ENCODE data around the gene ITPKB. TPM values are rescaled to one million over a fixed set of nuclear protein-coding genes. Genes with fewer than 3 reads are reported as not detected.

The ITPKB gene
- total and polyA plus RNA-seq, 2 experiments from 2014 or later = 0.31 to 5.2 TPM

DNA sequence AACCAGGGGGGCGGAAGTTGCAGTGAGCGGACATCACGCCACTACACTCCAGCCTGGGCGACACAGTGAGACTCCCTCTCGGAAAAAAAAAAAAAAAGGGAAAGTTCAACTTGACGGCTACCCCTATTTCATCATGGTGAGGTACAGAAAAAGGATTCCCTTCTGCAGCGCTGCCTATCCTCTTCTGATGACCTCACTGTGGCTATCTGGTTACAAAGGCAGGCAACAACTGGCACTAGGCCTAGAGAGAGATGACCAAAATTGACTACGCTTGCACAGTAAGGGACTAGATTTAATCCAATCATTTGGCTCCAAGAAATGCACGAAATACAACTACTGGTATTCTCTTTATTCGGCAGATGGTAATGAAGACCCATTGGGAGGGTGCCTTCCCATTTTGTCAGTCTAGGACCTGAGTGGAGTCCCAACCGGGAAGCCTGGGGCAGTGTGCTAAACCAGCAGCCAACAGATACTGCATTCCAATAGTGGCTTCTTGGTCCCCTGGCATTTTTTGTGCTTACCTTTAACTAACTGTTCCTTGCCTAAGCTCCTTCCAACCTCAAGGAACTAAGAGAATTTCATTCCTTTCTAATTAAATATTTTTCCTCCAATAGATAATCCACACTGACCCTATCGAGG is 36.6 kb downstream of the ITPKB start:
- Histone ChIP-seq H3K27me3 (ENCODE audit: insufficient read depth) (no peaks in the 10 kb centered on the region; the same call in 1 of the 2 replicates), H3K4me2 (peak overlapping the region; percentile 79), H3K79me2 (replicated peaks; ENCODE audit: insufficient read depth) (no peaks in the 10 kb centered on the region), H2AFZ (0 out of 2 replicates have a peak overlapping the region, but pooled peaks have one; percentile 81), H3K36me3 (ENCODE audit: insufficient read depth) (no peaks in the 10 kb centered on the region), H3K4me3 (peak overlapping the region; percentile 59), H3K4me1 (ENCODE audit: insufficient read depth) (peaks cover 24% of the 10 kb centered on the region), H4K20me1 (replicated peaks; ENCODE audit: insufficient read depth) (no peaks in the 10 kb centered on the region), H3F3A (replicated peaks; ENCODE audit: low read depth) (no peaks in the 10 kb centered on the region; the same call in 1 of the 2 replicates), H3K9me2 (ENCODE audit: insufficient read depth) (0 out of 2 replicates have a peak, but pooled peaks cover 3% of the 10 kb centered on the region), H3K27ac (ENCODE audit: low read depth) (peak overlapping the region; percentile 75)
- H3K36me3 Mint-ChIP-seq (ENCODE audit: low read depth) = no peaks in the 10 kb centered on the region
- TF ChIP-seq EZH2 (IDR thresholded peaks at IDR 0.05; ENCODE audit: low read depth, unreplicated experiment) (no peak), NANOG (IDR thresholded peaks at IDR 0.05; ENCODE audit: borderline replicate concordance) (no peak), ZNF331 (CRISPR knock-in tag; IDR thresholded peaks at IDR 0.05; ENCODE audit: low read depth) (no peak), STAT1 (IDR thresholded peaks at IDR 0.05; ENCODE audit: unreplicated experiment) (no peak)
- TF ChIP-seq, protein P1, sequence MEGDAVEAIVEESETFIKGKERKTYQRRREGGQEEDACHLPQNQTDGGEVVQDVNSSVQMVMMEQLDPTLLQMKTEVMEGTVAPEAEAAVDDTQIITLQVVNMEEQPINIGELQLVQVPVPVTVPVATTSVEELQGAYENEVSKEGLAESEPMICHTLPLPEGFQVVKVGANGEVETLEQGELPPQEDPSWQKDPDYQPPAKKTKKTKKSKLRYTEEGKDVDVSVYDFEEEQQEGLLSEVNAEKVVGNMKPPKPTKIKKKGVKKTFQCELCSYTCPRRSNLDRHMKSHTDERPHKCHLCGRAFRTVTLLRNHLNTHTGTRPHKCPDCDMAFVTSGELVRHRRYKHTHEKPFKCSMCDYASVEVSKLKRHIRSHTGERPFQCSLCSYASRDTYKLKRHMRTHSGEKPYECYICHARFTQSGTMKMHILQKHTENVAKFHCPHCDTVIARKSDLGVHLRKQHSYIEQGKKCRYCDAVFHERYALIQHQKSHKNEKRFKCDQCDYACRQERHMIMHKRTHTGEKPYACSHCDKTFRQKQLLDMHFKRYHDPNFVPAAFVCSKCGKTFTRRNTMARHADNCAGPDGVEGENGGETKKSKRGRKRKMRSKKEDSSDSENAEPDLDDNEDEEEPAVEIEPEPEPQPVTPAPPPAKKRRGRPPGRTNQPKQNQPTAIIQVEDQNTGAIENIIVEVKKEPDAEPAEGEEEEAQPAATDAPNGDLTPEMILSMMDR (conservative IDR thresholded peaks at IDR 0.05; ENCODE audit: low read depth in 2 of 2) = no peak
- TF ChIP-seq, protein P2, sequence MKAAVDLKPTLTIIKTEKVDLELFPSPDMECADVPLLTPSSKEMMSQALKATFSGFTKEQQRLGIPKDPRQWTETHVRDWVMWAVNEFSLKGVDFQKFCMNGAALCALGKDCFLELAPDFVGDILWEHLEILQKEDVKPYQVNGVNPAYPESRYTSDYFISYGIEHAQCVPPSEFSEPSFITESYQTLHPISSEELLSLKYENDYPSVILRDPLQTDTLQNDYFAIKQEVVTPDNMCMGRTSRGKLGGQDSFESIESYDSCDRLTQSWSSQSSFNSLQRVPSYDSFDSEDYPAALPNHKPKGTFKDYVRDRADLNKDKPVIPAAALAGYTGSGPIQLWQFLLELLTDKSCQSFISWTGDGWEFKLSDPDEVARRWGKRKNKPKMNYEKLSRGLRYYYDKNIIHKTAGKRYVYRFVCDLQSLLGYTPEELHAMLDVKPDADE (IDR thresholded peaks at IDR 0.05) = no peak
- ATAC-seq = peak; percentile 29
- H3K4me3 Mint-ChIP-seq = peak overlapping the region; percentile 73
- peaks cover 7% of the 10 kb centered on the region for H3K27me3 Mint-ChIP-seq (ENCODE audit: insufficient read depth, low read depth, poor library complexity)
- DNase-seq (ENCODE audit: low spot score) = no peak
- H3K27ac Mint-ChIP-seq = peak overlapping the region; percentile 92
- H3K4me1 Mint-ChIP-seq = peaks cover 22% of the 10 kb centered on the region
- no peaks in the 10 kb centered on the region for H3K9me3 Mint-ChIP-seq

DNA sequence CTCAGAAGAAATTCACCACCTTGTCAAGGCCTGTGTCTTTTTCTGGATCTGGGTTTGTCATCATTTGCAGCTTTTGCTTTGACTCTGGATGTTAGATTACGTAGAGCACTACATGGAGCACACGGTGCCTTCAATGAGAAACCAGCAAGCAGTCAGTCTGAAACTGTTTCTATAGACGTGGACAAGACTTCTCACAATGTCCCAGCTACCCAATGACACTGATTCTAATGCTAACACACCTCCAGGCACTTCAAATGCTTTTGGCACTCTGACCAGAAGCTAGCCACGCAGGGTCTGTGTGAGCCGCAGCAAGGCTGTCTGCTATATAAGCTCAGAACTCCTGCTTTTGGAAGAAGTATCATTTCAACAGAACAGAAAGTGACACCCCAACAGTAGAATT is 38.2 kb downstream of the ITPKB start:
- Mint-ChIP-seq H3K4me1 (peaks cover 22% of the 10 kb centered on the region), H3K27me3 (ENCODE audit: insufficient read depth, low read depth, poor library complexity) (peaks cover 10% of the 10 kb centered on the region), H3K4me3 (no peak overlapping the region), H3K9me3 (no peaks in the 10 kb centered on the region), H3K36me3 (ENCODE audit: low read depth) (no peaks in the 10 kb centered on the region), H3K27ac (no peak overlapping the region)
- Histone ChIP-seq H3K27me3 (ENCODE audit: insufficient read depth) (no peaks in the 10 kb centered on the region; the same call in 1 of the 2 replicates), H3K4me1 (ENCODE audit: insufficient read depth) (peaks cover 24% of the 10 kb centered on the region), H3F3A (replicated peaks; ENCODE audit: low read depth) (no peaks in the 10 kb centered on the region; the same call in 1 of the 2 replicates), H4K20me1 (replicated peaks; ENCODE audit: insufficient read depth) (no peaks in the 10 kb centered on the region), H3K27ac (ENCODE audit: low read depth) (no peak overlapping the region), H3K36me3 (ENCODE audit: insufficient read depth) (no peaks in the 10 kb centered on the region), H3K4me3 (no peak overlapping the region), H2AFZ (no peak overlapping the region), H3K9me2 (ENCODE audit: insufficient read depth) (0 out of 2 replicates have a peak, but pooled peaks cover 3% of the 10 kb centered on the region), H3K79me2 (replicated peaks; ENCODE audit: insufficient read depth) (no peaks in the 10 kb centered on the region), H3K4me2 (no peak overlapping the region)
- DNase-seq (ENCODE audit: low spot score) = no peak
- ATAC-seq = no peak
- TF ChIP-seq, protein P3, sequence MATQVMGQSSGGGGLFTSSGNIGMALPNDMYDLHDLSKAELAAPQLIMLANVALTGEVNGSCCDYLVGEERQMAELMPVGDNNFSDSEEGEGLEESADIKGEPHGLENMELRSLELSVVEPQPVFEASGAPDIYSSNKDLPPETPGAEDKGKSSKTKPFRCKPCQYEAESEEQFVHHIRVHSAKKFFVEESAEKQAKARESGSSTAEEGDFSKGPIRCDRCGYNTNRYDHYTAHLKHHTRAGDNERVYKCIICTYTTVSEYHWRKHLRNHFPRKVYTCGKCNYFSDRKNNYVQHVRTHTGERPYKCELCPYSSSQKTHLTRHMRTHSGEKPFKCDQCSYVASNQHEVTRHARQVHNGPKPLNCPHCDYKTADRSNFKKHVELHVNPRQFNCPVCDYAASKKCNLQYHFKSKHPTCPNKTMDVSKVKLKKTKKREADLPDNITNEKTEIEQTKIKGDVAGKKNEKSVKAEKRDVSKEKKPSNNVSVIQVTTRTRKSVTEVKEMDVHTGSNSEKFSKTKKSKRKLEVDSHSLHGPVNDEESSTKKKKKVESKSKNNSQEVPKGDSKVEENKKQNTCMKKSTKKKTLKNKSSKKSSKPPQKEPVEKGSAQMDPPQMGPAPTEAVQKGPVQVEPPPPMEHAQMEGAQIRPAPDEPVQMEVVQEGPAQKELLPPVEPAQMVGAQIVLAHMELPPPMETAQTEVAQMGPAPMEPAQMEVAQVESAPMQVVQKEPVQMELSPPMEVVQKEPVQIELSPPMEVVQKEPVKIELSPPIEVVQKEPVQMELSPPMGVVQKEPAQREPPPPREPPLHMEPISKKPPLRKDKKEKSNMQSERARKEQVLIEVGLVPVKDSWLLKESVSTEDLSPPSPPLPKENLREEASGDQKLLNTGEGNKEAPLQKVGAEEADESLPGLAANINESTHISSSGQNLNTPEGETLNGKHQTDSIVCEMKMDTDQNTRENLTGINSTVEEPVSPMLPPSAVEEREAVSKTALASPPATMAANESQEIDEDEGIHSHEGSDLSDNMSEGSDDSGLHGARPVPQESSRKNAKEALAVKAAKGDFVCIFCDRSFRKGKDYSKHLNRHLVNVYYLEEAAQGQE (IDR thresholded peaks at IDR 0.05; ENCODE audit: unreplicated experiment) = no peak
- TF ChIP-seq EZH2phosphoT487 (IDR thresholded peaks at IDR 0.05; ENCODE audit: unreplicated experiment) = no peak
- TF ChIP-seq ZNF114 (CRISPR knock-in tag; IDR thresholded peaks at IDR 0.05) = no peak
- TF ChIP-seq, protein P1 (conservative IDR thresholded peaks at IDR 0.05; ENCODE audit: low read depth in 2 of 2) = no peak
- TF ChIP-seq ZNF331 (CRISPR knock-in tag; IDR thresholded peaks at IDR 0.05; ENCODE audit: low read depth) = no peak
- TF ChIP-seq CREB1 (CRISPR knock-in tag; IDR thresholded peaks at IDR 0.05; ENCODE audit: low read depth) = no peak
- no peak for TF ChIP-seq POLR2AphosphoS5 (IDR thresholded peaks at IDR 0.05; ENCODE audit: low read depth)
- TF ChIP-seq, protein P2 (IDR thresholded peaks at IDR 0.05) = no peak

Measured in GM23338 (cell line).